ENCODE data around the gene SLC30A10. TPM values are rescaled to one million over a fixed set of nuclear protein-coding genes. Genes with fewer than 3 reads are reported as not detected.

SLC30A10 gene
- total and polyA plus RNA-seq, 2 of the 13 experiments (the other 11 are each of a cell fraction or from before 2014, with no cell fraction given) = 20.9 to 30.2 TPM

GRCh38 chr1:219926363-219926998 is 1.9 kb downstream of the SLC30A10 start (continued):
- TF ChIP-seq ZBTB20 (CRISPR knock-in tag; IDR thresholded peaks at IDR 0.05; ENCODE audit: borderline replicate concordance, low read depth) (0 out of 2 replicates have a peak, but pooled peaks have one; percentile 37), PAXIP1 (CRISPR knock-in tag; conservative IDR thresholded peaks at IDR 0.05) (peak; percentile 87), CBX5 (CRISPR knock-in tag; IDR thresholded peaks at IDR 0.05; ENCODE audit: borderline replicate concordance) (peak; percentile 54; the same call in 1 of the 2 replicates), GATAD2A (CRISPR knock-in tag; IDR thresholded peaks at IDR 0.05) (peak; percentile 92), ATF7 (IDR thresholded peaks at IDR 0.05) (0 out of 2 replicates have a peak, but pooled peaks have one; percentile 2), ATF7 (CRISPR knock-in tag; IDR thresholded peaks at IDR 0.05) (no peak), AHDC1 (CRISPR knock-in tag; IDR thresholded peaks at IDR 0.05; ENCODE audit: borderline replicate concordance) (peak; percentile 80), ARID3A (IDR thresholded peaks at IDR 0.05; ENCODE audit: low read depth, low read length) (peak; percentile 70), ONECUT2 (CRISPR knock-in tag; IDR thresholded peaks at IDR 0.05) (peak; percentile 92), BRD4 (CRISPR knock-in tag; IDR thresholded peaks at IDR 0.05) (peak; percentile 41; the same call in 1 of the 2 replicates), KAT8 (CRISPR knock-in tag; IDR thresholded peaks at IDR 0.05) (peak; percentile 43; the same call in 1 of the 2 replicates), ZKSCAN5 (CRISPR knock-in tag; IDR thresholded peaks at IDR 0.05) (no peak), HIC2 (CRISPR knock-in tag; IDR thresholded peaks at IDR 0.05; ENCODE audit: low read depth) (0 out of 2 replicates have a peak, but pooled peaks have one; percentile 40), NCOA2 (CRISPR knock-in tag; IDR thresholded peaks at IDR 0.05) (peak; percentile 63), CHCHD3 (CRISPR knock-in tag; IDR thresholded peaks at IDR 0.05) (no peak), NR2F2 (IDR thresholded peaks at IDR 0.05; ENCODE audit: borderline replicate concordance, low read depth) (peak; percentile 76), ZNF383 (CRISPR knock-in tag; IDR thresholded peaks at IDR 0.05; ENCODE audit: borderline replicate concordance) (no peak)
